DOHH2 (cell line): ENCODE results near the gene FAM180B.

Source experiments
- H3F3A ChIP-seq: fragments of 200-600 bp; sonication (generic), shearing (Covaris generic); 2 replicates; pipeline ENCODE4 v1.6.0; 2016; ENCODE audit warnings: antibody characterized with exemption, mild to moderate bottlenecking; ENCODE audit not compliant: control insufficient read depth, insufficient read depth
- H3K27ac ChIP-seq: fragments of 200-600 bp; sonication (generic); 2 replicates; pipeline ENCODE4 v1.5.1; 2014; ENCODE audit warnings: low read depth, mild to moderate bottlenecking, low read length, moderate library complexity
- H3K27me3 ChIP-seq: fragments of 200-600 bp; sonication (generic); 2 replicates; pipeline ENCODE4 v1.6.1; 2014; ENCODE audit warnings: mild to moderate bottlenecking, low read length, mixed read lengths; ENCODE audit not compliant: control insufficient read depth
- H3K36me3 ChIP-seq: fragments of 200-600 bp; sonication (generic); 2 replicates; pipeline ENCODE4 v1.6.1; 2014; ENCODE audit warnings: mild to moderate bottlenecking, low read length, moderate library complexity, mixed read lengths; ENCODE audit not compliant: control insufficient read depth
- H3K4me1 ChIP-seq: fragments of 200-600 bp; sonication (generic); 2 replicates; pipeline ENCODE4 v1.6.1; 2014; ENCODE audit warnings: mild to moderate bottlenecking, low read length, mixed read lengths; ENCODE audit not compliant: control insufficient read depth
- H3K4me2 ChIP-seq: fragments of 200-600 bp; sonication (generic); 2 replicates; pipeline ENCODE4 v1.6.0; 2014; ENCODE audit warnings: mild to moderate bottlenecking, low read length, moderate library complexity
- H3K4me3 ChIP-seq: fragments of 200-600 bp; sonication (generic); 2 replicates; pipeline ENCODE4 v1.5.1; 2014; ENCODE audit warnings: mild to moderate bottlenecking, low read length, mixed read lengths
- H3K79me2 ChIP-seq: fragments of 200-600 bp; sonication (generic); 2 replicates; pipeline ENCODE4 v1.6.1; 2014; ENCODE audit warnings: mild to moderate bottlenecking, low read length, mixed read lengths; ENCODE audit not compliant: control insufficient read depth
- H3K9me2 ChIP-seq: fragments of 200-600 bp; sonication (generic); replicated peaks from 2 replicates; pipeline ENCODE4 v1.6.1; 2014; ENCODE audit warnings: mild to moderate bottlenecking, low read length, mixed read lengths; ENCODE audit not compliant: control insufficient read depth
- H3K9me3 ChIP-seq: fragments of 200-600 bp; sonication (generic); 2 replicates; pipeline ENCODE4 v1.6.1; 2014; ENCODE audit warnings: antibody characterized with exemption, low read length, mixed read lengths; ENCODE audit not compliant: control insufficient read depth, insufficient read depth
- H4K20me1 ChIP-seq: fragments of 200-600 bp; sonication (generic); 2 replicates; pipeline ENCODE4 v1.6.0; 2014; ENCODE audit warnings: low read depth, mild to moderate bottlenecking, antibody characterized with exemption, low read length, moderate library complexity; ENCODE audit not compliant: control insufficient read depth, insufficient read depth
- CTCF ChIP-seq: fragments of 200-600 bp; sonication (generic); IDR thresholded peaks from one replicate; pipeline ENCODE4 v1.5.1; 2014; ENCODE audit warnings: antibody characterized with exemption, mild to moderate bottlenecking, low read depth, low read length; ENCODE audit not compliant: poor library complexity, severe bottlenecking
- EZH2phosphoT487 ChIP-seq: fragments of 200-600 bp; sonication (generic); IDR thresholded peaks from 2 replicates; pipeline ENCODE4 v1.6.1; 2017; ENCODE audit warnings: borderline replicate concordance, mild to moderate bottlenecking, antibody characterized with exemption, low read length, moderate library complexity, mixed read lengths

FAM180B gene

GRCh38 chr11:47570651-47571356 is 15.7 kb upstream of the FAM180B start:
- Histone ChIP-seq H3K4me1 (peaks cover 12% of the 10 kb centered on the region), H4K20me1 (no peaks in the 10 kb centered on the region), H3K79me2 (peaks cover 82% of the 10 kb centered on the region), H3K9me2 (no peaks in the 10 kb centered on the region), H3K9me3 (no peaks in the 10 kb centered on the region), H3K4me3 (no peak overlapping the region), H3K36me3 (peaks cover 68% of the 10 kb centered on the region), H3F3A (peaks cover 11% of the 10 kb centered on the region; the same call in 1 of the 2 replicates), H3K27ac (no peak overlapping the region), H3K27me3 (no peaks in the 10 kb centered on the region), H3K4me2 (no peak overlapping the region)
- TF ChIP-seq EZH2phosphoT487 (no peak), CTCF (no peak)

GRCh38 chr11:47571357-47571729 is 15.1 kb upstream of the FAM180B start:
- Histone ChIP-seq H3K4me2 (no peak overlapping the region), H3K4me1 (peaks cover 9% of the 10 kb centered on the region), H3F3A (peaks cover 11% of the 10 kb centered on the region; the same call in 1 of the 2 replicates), H3K9me3 (no peaks in the 10 kb centered on the region), H4K20me1 (no peaks in the 10 kb centered on the region), H3K79me2 (peaks cover 80% of the 10 kb centered on the region), H3K36me3 (peaks cover 66% of the 10 kb centered on the region), H3K27me3 (no peaks in the 10 kb centered on the region), H3K4me3 (no peak overlapping the region), H3K27ac (no peak overlapping the region), H3K9me2 (no peaks in the 10 kb centered on the region)
- TF ChIP-seq CTCF (no peak), EZH2phosphoT487 (no peak)

DNA sequence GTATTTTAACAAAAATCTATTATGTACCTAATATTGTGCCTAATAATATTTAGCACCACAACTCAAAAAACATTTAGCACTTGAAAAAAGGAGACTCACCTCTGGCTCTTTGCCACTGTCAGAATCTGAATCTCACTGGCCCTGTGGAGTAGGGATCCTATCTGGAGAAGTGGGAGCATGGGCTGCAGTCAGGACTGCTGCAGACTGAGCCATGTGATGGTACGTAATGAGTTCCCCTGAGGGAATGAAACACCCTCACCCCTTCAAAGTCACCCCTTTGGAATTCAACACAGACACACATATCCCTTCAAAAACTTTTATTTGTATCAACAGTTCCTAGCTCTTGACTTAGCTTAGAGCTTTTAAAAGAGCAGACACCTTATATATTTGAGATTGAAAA is 14.6 kb upstream of the FAM180B start:
- Histone ChIP-seq H3K36me3 (peaks cover 72% of the 10 kb centered on the region), H3K4me3 (no peak overlapping the region), H3K27ac (no peak overlapping the region), H3K4me2 (no peak overlapping the region), H3K9me3 (no peaks in the 10 kb centered on the region), H3K4me1 (peaks cover 4% of the 10 kb centered on the region), H3K27me3 (no peaks in the 10 kb centered on the region), H4K20me1 (no peaks in the 10 kb centered on the region), H3K79me2 (peaks cover 78% of the 10 kb centered on the region), H3F3A (peaks cover 11% of the 10 kb centered on the region; the same call in 1 of the 2 replicates), H3K9me2 (no peaks in the 10 kb centered on the region)
- TF ChIP-seq CTCF (no peak), EZH2phosphoT487 (no peak)
